Spleen (tissue), 7 donors: ENCODE measurements around the gene KIF16B.

Experiments used
- POLR2A ChIP-seq, 3 donors: fragments of 450-650 bp; IDR thresholded peaks; one replicate each; pipeline ENCODE4 v1.5.1; 2017; ENCODE audit warnings: antibody characterized with exemption in 3 of 3, mild to moderate bottlenecking in 1 of 3
- POLR2AphosphoS5 ChIP-seq, 3 donors: sonication (generic); formaldehyde crosslinking; IDR thresholded peaks; one replicate each; pipeline ENCODE4 v1.5.1; 2017; ENCODE audit warnings: antibody characterized with exemption in 3 of 3
- TF ChIP-seq, protein P1 (sequence below), 11 experiments: fragments of 200-600 bp in 7 of 11; fragments of 450-650 bp in 4 of 11; sonication (generic) in 4 of 11; IDR thresholded peaks in 8 of 11; conservative IDR thresholded peaks in 3 of 11; 1 replicate in 7 of 11; 2 replicates in 4 of 11; pipeline versions ENCODE4 v1.4.0 to v1.8.0; 2016 to 2021; ENCODE audit warnings: antibody characterized with exemption in 11 of 11, inconsistent platforms in 4 of 11, mild to moderate bottlenecking in 1 of 11
- donor health status: DM: no; HTN: no; CAD: no; lungs with moderate emphysema.
- donor health status: DM: no; HTN: no; CAD: no.
- donor health status: DM: no; HTN: no; CAD: no.

DNA sequence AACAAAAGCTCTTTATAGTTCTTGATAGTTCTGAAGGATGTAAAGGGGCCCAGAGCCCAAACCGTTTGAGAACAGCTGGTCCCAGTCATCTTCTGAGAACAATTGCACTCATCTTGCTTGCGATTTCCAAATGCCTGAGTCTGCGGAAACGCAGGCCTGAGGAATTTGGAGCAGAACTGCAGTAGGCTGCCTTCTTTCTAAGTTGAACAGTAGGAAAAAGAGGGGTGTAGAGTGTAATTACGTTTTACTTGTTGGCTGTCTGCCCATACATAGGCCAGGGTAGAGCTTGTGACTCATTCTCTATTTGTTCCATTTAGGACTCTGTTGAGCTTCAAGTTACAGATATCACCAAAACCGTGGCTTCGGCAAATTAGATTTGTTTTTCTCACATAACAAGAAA lies 42.0 kb upstream of the KIF16B start:
- TF ChIP-seq, protein P1, sequence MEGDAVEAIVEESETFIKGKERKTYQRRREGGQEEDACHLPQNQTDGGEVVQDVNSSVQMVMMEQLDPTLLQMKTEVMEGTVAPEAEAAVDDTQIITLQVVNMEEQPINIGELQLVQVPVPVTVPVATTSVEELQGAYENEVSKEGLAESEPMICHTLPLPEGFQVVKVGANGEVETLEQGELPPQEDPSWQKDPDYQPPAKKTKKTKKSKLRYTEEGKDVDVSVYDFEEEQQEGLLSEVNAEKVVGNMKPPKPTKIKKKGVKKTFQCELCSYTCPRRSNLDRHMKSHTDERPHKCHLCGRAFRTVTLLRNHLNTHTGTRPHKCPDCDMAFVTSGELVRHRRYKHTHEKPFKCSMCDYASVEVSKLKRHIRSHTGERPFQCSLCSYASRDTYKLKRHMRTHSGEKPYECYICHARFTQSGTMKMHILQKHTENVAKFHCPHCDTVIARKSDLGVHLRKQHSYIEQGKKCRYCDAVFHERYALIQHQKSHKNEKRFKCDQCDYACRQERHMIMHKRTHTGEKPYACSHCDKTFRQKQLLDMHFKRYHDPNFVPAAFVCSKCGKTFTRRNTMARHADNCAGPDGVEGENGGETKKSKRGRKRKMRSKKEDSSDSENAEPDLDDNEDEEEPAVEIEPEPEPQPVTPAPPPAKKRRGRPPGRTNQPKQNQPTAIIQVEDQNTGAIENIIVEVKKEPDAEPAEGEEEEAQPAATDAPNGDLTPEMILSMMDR (IDR thresholded peaks at IDR 0.05 in 8 of 11, conservative IDR thresholded peaks at IDR 0.05 in 3 of 11): no peak
- peak in 1 of 3 donors; percentile 61 for TF ChIP-seq POLR2AphosphoS5 (IDR thresholded peaks at IDR 0.05)
- no peak for TF ChIP-seq POLR2A (IDR thresholded peaks at IDR 0.05)
